Gastrocnemius medialis (tissue), 4 donors: ENCODE measurements around the gene RNF123. TPM values are rescaled to one million over a fixed set of nuclear protein-coding genes. Genes with fewer than 3 reads are reported as not detected.

Source experiments
- ATAC-seq, 2 donors: fragments of 150-250 bp; one replicate each; pipeline ENCODE4 v1.9.1; 2016
- DNase-seq, 2 donors: peaks; one replicate each; pipeline ENCODE4 v3.0.0-alpha.2; 2019
- H3K27ac ChIP-seq, 4 donors: fragments of 200-600 bp; sonication (generic); 1 replicate in 1 of 4; 2 replicates in 3 of 4; pipeline ENCODE4 v1.5.1; 2016 to 2018; ENCODE audit warnings: mild to moderate bottlenecking in 2 of 4, moderate library complexity in 1 of 4
- H3K27me3 ChIP-seq, 3 donors: fragments of 200-600 bp; sonication (generic) in 2 of 3; 1 replicate in 1 of 3; 2 replicates in 2 of 3; pipeline versions ENCODE4 v1.5.1 to v1.6.0; 2016 to 2019; ENCODE audit warnings: mild to moderate bottlenecking in 1 of 3, moderate library complexity in 1 of 3
- H3K36me3 ChIP-seq, 2 donors: fragments of 200-600 bp; sonication (generic) in 1 of 2; one replicate each; pipeline ENCODE4 v1.5.1; 2017 to 2018
- H3K4me1 ChIP-seq, 2 donors: fragments of 200-600 bp; sonication (generic) in 1 of 2; one replicate each; pipeline ENCODE4 v1.5.1; 2016 to 2017; ENCODE audit warnings: mild to moderate bottlenecking in 2 of 2
- H3K4me3 ChIP-seq, 4 donors: fragments of 200-600 bp; sonication (generic) in 3 of 4; 1 replicate in 1 of 4; 2 replicates in 3 of 4; pipeline ENCODE4 v1.5.1; 2016 to 2019; ENCODE audit warnings: mild to moderate bottlenecking in 2 of 4
- H3K9me3 ChIP-seq, 3 donors: fragments of 200-600 bp; sonication (generic) in 2 of 3; 1 replicate in 1 of 3; 2 replicates in 2 of 3; pipeline ENCODE4 v1.5.1; 2016 to 2019
- CTCF ChIP-seq, 5 experiments: fragments of 450-650 bp in 3 of 5; fragments of 200-600 bp in 2 of 5; sonication (generic) in 2 of 5; IDR thresholded peaks in 4 of 5; conservative IDR thresholded peaks in 1 of 5; 1 replicate in 4 of 5; 2 replicates in 1 of 5; pipeline ENCODE4 v1.5.1; 2016 to 2019; ENCODE audit warnings: antibody characterized with exemption in 5 of 5, mild to moderate bottlenecking in 3 of 5, moderate library complexity in 3 of 5
- POLR2A ChIP-seq, 2 donors: fragments of 450-650 bp; IDR thresholded peaks; one replicate each; pipeline ENCODE4 v1.6.1; 2017; ENCODE audit warnings: antibody characterized with exemption in 2 of 2, mild to moderate bottlenecking in 2 of 2, moderate library complexity in 2 of 2
- in situ Hi-C, 4 donors: fragments of 200-750 bp; cut with MboI; loops; one replicate each; pipeline versions ENCODE4 v1.15.0 to v1.8.0; 2017; ENCODE audit warnings: low sequenced_read_pairs in 4 of 4
- intact Hi-C: fragments of 100-400 bp; cut with DNase I; formaldehyde crosslinking; loops from one replicate; pipeline ENCODE4 v1.15.1; 2023; ENCODE audit warnings: low total_unique reads
- total RNA-seq, 4 donors: library from RNA; depleted of rRNA; stranded (reverse); fragments of >200 nt; gene quantifications; one replicate each; pipeline versions ENCODE4 v1.1.0 to v1.2.3, GENCODE V29; 2016

The RNF123 gene
- total RNA-seq, 4 donors from 2014 or later = 82.8 to 132 (median 128) TPM

GRCh38 chr3:49727154-49727923, 38.0 kb downstream of the RNF123 start:
- intact Hi-C loops (no loop called here), in situ Hi-C loops (no loop called here)
- Histone ChIP-seq H3K4me1 (peaks cover 19 to 21% of the 10 kb centered on the region in 2 donors), H3K4me3 (no peak overlapping the region), H3K9me3 (no peaks in the 10 kb centered on the region), H3K27ac (no peak overlapping the region), H3K36me3 (peaks cover 0 to 40% of the 10 kb centered on the region in 2 donors), H3K27me3 (no peaks in the 10 kb centered on the region)
- ATAC-seq (no peak), DNase-seq (no peak)
- TF ChIP-seq POLR2A (IDR thresholded peaks at IDR 0.05) (no peak), CTCF (IDR thresholded peaks at IDR 0.05 in 4 of 5, conservative IDR thresholded peaks at IDR 0.05 in 1 of 5) (no peak)

- in situ Hi-C loops = no loop called here
- H3K27ac ChIP-seq = no peak overlapping the region
- ATAC-seq = no peak
- no peaks in the 10 kb centered on the region for H3K9me3 ChIP-seq
- intact Hi-C loops = no loop called here
- DNase-seq = no peak
- H3K27me3 ChIP-seq = no peaks in the 10 kb centered on the region
- TF ChIP-seq CTCF (IDR thresholded peaks at IDR 0.05 in 4 of 5, conservative IDR thresholded peaks at IDR 0.05 in 1 of 5) (no peak), POLR2A (IDR thresholded peaks at IDR 0.05) (no peak)
- H3K4me3 ChIP-seq = no peak overlapping the region
- H3K4me1 ChIP-seq = peaks cover 14 to 16% of the 10 kb centered on the region in 2 donors
- H3K36me3 ChIP-seq = peaks cover 0 to 44% of the 10 kb centered on the region in 2 donors
These were observed 38.6 kb downstream of the RNF123 start for GRCh38 chr3:49727924-49728361.

GRCh38 chr3:49729966-49730609, 40.7 kb downstream of the RNF123 start:
- H3K27me3 ChIP-seq = no peaks in the 10 kb centered on the region
- in situ Hi-C loops (no loop called here), intact Hi-C loops (no loop called here)
- TF ChIP-seq POLR2A (IDR thresholded peaks at IDR 0.05) = no peak
- TF ChIP-seq CTCF (IDR thresholded peaks at IDR 0.05 in 4 of 5, conservative IDR thresholded peaks at IDR 0.05 in 1 of 5) = no peak
- DNase-seq (no peak), ATAC-seq (no peak)
- peaks cover 0 to 2% of the 10 kb centered on the region in 2 donors for H3K4me1 ChIP-seq
- peaks cover 0 to 55% of the 10 kb centered on the region in 2 donors for H3K36me3 ChIP-seq
- H3K27ac ChIP-seq = no peak overlapping the region
- no peak overlapping the region for H3K4me3 ChIP-seq
- no peaks in the 10 kb centered on the region for H3K9me3 ChIP-seq

- no peak for ATAC-seq
These were observed 43.2 kb downstream of the RNF123 start for GRCh38 chr3:49732597-49732996.

More at GRCh38 chr3:49732597-49732996, 43.2 kb downstream of the RNF123 start:
- intact Hi-C loops = no loop called here
- in situ Hi-C loops = no loop called here
- no peaks in the 10 kb centered on the region for H3K27me3 ChIP-seq
- H3K27ac ChIP-seq = no peak overlapping the region
- H3K4me1 ChIP-seq = no peaks in the 10 kb centered on the region
- no peaks in the 10 kb centered on the region for H3K9me3 ChIP-seq
- no peak overlapping the region for H3K4me3 ChIP-seq
- DNase-seq = no peak
- peaks cover 0 to 62% of the 10 kb centered on the region in 2 donors for H3K36me3 ChIP-seq
- no peak for TF ChIP-seq CTCF (IDR thresholded peaks at IDR 0.05 in 4 of 5, conservative IDR thresholded peaks at IDR 0.05 in 1 of 5)
- no peak for TF ChIP-seq POLR2A (IDR thresholded peaks at IDR 0.05)
